DOHH2 (cell line): ENCODE results near the gene GET4.

Experiments used
- H3F3A ChIP-seq: fragments of 200-600 bp; sonication (generic), shearing (Covaris generic); 2 replicates; pipeline ENCODE4 v1.6.0; 2016; ENCODE audit warnings: antibody characterized with exemption, mild to moderate bottlenecking; ENCODE audit not compliant: control insufficient read depth, insufficient read depth
- H3K27ac ChIP-seq: fragments of 200-600 bp; sonication (generic); 2 replicates; pipeline ENCODE4 v1.5.1; 2014; ENCODE audit warnings: low read depth, mild to moderate bottlenecking, low read length, moderate library complexity
- H3K27me3 ChIP-seq: fragments of 200-600 bp; sonication (generic); 2 replicates; pipeline ENCODE4 v1.6.1; 2014; ENCODE audit warnings: mild to moderate bottlenecking, low read length, mixed read lengths; ENCODE audit not compliant: control insufficient read depth
- H3K36me3 ChIP-seq: fragments of 200-600 bp; sonication (generic); 2 replicates; pipeline ENCODE4 v1.6.1; 2014; ENCODE audit warnings: mild to moderate bottlenecking, low read length, moderate library complexity, mixed read lengths; ENCODE audit not compliant: control insufficient read depth
- H3K4me1 ChIP-seq: fragments of 200-600 bp; sonication (generic); 2 replicates; pipeline ENCODE4 v1.6.1; 2014; ENCODE audit warnings: mild to moderate bottlenecking, low read length, mixed read lengths; ENCODE audit not compliant: control insufficient read depth
- H3K4me2 ChIP-seq: fragments of 200-600 bp; sonication (generic); 2 replicates; pipeline ENCODE4 v1.6.0; 2014; ENCODE audit warnings: mild to moderate bottlenecking, low read length, moderate library complexity
- H3K4me3 ChIP-seq: fragments of 200-600 bp; sonication (generic); 2 replicates; pipeline ENCODE4 v1.5.1; 2014; ENCODE audit warnings: mild to moderate bottlenecking, low read length, mixed read lengths
- H3K79me2 ChIP-seq: fragments of 200-600 bp; sonication (generic); 2 replicates; pipeline ENCODE4 v1.6.1; 2014; ENCODE audit warnings: mild to moderate bottlenecking, low read length, mixed read lengths; ENCODE audit not compliant: control insufficient read depth
- H3K9me2 ChIP-seq: fragments of 200-600 bp; sonication (generic); replicated peaks from 2 replicates; pipeline ENCODE4 v1.6.1; 2014; ENCODE audit warnings: mild to moderate bottlenecking, low read length, mixed read lengths; ENCODE audit not compliant: control insufficient read depth
- H3K9me3 ChIP-seq: fragments of 200-600 bp; sonication (generic); 2 replicates; pipeline ENCODE4 v1.6.1; 2014; ENCODE audit warnings: antibody characterized with exemption, low read length, mixed read lengths; ENCODE audit not compliant: control insufficient read depth, insufficient read depth
- H4K20me1 ChIP-seq: fragments of 200-600 bp; sonication (generic); 2 replicates; pipeline ENCODE4 v1.6.0; 2014; ENCODE audit warnings: low read depth, mild to moderate bottlenecking, antibody characterized with exemption, low read length, moderate library complexity; ENCODE audit not compliant: control insufficient read depth, insufficient read depth
- CTCF ChIP-seq: fragments of 200-600 bp; sonication (generic); IDR thresholded peaks from one replicate; pipeline ENCODE4 v1.5.1; 2014; ENCODE audit warnings: antibody characterized with exemption, mild to moderate bottlenecking, low read depth, low read length; ENCODE audit not compliant: poor library complexity, severe bottlenecking
- EZH2phosphoT487 ChIP-seq: fragments of 200-600 bp; sonication (generic); IDR thresholded peaks from 2 replicates; pipeline ENCODE4 v1.6.1; 2017; ENCODE audit warnings: borderline replicate concordance, mild to moderate bottlenecking, antibody characterized with exemption, low read length, moderate library complexity, mixed read lengths

GET4 gene

GRCh38 chr7:911791-912480 is 35.6 kb downstream of the GET4 start:
- Histone ChIP-seq H3F3A (no peaks in the 10 kb centered on the region), H3K36me3 (no peaks in the 10 kb centered on the region), H3K4me1 (peaks cover 34% of the 10 kb centered on the region), H3K4me3 (no peak overlapping the region), H3K27me3 (peaks cover 26% of the 10 kb centered on the region), H3K9me3 (no peaks in the 10 kb centered on the region), H3K79me2 (no peaks in the 10 kb centered on the region), H3K4me2 (no peak overlapping the region), H4K20me1 (0 out of 2 replicates have a peak, but pooled peaks cover 12% of the 10 kb centered on the region), H3K9me2 (no peaks in the 10 kb centered on the region), H3K27ac (no peak overlapping the region)
- TF ChIP-seq EZH2phosphoT487 (no peak), CTCF (no peak)

- Histone ChIP-seq H3K4me3 (no peak overlapping the region), H4K20me1 (0 out of 2 replicates have a peak, but pooled peaks cover 12% of the 10 kb centered on the region), H3K9me2 (no peaks in the 10 kb centered on the region), H3K79me2 (no peaks in the 10 kb centered on the region), H3F3A (no peaks in the 10 kb centered on the region), H3K4me1 (peaks cover 28% of the 10 kb centered on the region), H3K27me3 (peaks cover 17% of the 10 kb centered on the region), H3K27ac (no peak overlapping the region), H3K9me3 (no peaks in the 10 kb centered on the region), H3K36me3 (no peaks in the 10 kb centered on the region), H3K4me2 (no peak overlapping the region)
- TF ChIP-seq CTCF, result no peak
- no peak for TF ChIP-seq EZH2phosphoT487
Observed at GRCh38 chr7:913736-914520, 37.6 kb downstream of the GET4 start.

GRCh38 chr7:914521-915194 is 38.3 kb downstream of the GET4 start:
- TF ChIP-seq CTCF, result no peak
- TF ChIP-seq EZH2phosphoT487, result no peak
- peaks cover 21% of the 10 kb centered on the region for H3K4me1 ChIP-seq
- H3K27ac ChIP-seq, result no peak overlapping the region
- peaks cover 15% of the 10 kb centered on the region for H3K27me3 ChIP-seq
- no peaks in the 10 kb centered on the region for H3K79me2 ChIP-seq
- H3F3A ChIP-seq, result no peaks in the 10 kb centered on the region
- no peaks in the 10 kb centered on the region for H3K9me3 ChIP-seq
- H4K20me1 ChIP-seq, result 0 out of 2 replicates have a peak, but pooled peaks cover 9% of the 10 kb centered on the region
- H3K9me2 ChIP-seq, result no peaks in the 10 kb centered on the region
- H3K4me3 ChIP-seq, result no peak overlapping the region
- H3K36me3 ChIP-seq, result no peaks in the 10 kb centered on the region
- no peak overlapping the region for H3K4me2 ChIP-seq
